ENCODE measurements around the gene WDFY4. TPM values are rescaled to one million over a fixed set of nuclear protein-coding genes. Genes with fewer than 3 reads are reported as not detected.

WDFY4 gene
- total RNA-seq, 1 donor from 2014 or later = 0.03 TPM

DNA sequence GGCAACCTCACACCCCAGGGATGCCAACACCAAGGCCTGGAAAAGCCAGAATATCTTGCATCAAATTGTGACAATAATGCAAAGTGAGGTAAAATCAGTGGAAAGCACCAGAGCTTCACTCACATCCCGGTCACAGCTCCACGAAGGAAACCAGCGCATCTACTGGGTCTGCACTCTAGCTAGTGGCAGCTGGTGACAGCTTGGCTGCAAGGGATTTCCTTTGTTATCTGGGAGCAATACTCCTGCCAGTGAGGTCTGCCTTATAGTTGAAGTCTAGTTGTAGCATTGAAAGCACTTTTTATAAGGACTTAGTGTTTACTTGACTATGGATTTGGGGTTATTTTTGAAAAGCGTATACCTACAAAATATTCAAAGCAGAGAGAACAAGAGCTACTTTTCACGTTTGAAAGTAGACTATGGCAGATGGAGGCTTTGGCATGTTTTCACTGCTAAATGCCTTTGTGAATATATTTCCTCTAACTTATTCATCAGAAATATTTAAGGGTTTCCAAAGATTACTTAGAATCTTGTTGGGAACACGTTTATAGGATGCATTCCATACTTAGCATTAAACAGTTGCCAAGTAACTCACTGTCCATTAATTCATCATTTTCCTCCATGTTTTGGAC is 26.1 kb downstream of the WDFY4 start:
- no peak for DNase-seq (ENCODE audit: low read depth)

DNA sequence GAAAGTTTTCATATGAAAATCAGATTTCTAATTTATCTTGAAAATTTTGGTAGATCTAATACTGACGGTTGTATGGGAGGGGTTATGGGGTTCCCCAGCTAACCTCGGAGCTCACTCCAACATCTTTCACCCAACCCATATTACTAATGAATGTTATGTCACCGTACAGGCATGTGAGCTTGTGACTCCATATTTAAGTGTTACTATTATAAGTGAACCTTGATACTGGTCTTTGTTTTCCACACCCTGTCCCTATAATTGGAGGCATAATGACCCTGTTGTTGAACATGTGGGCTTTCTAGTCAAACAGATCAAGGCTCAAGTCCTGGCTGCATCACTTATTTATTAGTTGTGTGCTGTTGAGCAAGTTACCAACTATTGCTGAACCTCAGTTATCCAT is 27.2 kb downstream of the WDFY4 start:
- DNase-seq (ENCODE audit: low read depth) = no peak

- DNase-seq (ENCODE audit: low read depth) = no peak
These were observed 29.4 kb downstream of the WDFY4 start for GRCh38 chr10:48714088-48714487.

GRCh38 chr10:48716416-48716815 is 31.7 kb downstream of the WDFY4 start:
- no peak for DNase-seq (ENCODE audit: low read depth)

DNA sequence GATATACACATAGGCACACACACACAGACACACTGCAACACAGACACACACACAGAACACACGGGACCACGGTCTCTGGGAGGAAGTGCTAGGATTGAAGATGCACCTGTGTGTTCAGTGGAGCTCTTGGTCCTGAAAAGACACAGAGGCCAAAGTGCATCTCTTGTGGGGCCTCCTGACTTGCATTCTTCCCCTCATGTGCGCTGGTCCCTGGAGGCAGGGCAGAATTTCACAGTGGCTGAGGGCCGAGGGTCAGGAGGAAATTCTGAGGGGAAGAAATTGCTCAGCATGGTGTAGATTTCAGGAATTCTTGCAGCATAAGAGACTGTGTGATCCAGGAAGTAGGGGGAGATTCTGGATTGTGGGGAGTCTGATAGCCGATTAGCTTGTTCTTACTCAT is 35.9 kb downstream of the WDFY4 start:
- no peak for DNase-seq (ENCODE audit: low read depth)

DNA sequence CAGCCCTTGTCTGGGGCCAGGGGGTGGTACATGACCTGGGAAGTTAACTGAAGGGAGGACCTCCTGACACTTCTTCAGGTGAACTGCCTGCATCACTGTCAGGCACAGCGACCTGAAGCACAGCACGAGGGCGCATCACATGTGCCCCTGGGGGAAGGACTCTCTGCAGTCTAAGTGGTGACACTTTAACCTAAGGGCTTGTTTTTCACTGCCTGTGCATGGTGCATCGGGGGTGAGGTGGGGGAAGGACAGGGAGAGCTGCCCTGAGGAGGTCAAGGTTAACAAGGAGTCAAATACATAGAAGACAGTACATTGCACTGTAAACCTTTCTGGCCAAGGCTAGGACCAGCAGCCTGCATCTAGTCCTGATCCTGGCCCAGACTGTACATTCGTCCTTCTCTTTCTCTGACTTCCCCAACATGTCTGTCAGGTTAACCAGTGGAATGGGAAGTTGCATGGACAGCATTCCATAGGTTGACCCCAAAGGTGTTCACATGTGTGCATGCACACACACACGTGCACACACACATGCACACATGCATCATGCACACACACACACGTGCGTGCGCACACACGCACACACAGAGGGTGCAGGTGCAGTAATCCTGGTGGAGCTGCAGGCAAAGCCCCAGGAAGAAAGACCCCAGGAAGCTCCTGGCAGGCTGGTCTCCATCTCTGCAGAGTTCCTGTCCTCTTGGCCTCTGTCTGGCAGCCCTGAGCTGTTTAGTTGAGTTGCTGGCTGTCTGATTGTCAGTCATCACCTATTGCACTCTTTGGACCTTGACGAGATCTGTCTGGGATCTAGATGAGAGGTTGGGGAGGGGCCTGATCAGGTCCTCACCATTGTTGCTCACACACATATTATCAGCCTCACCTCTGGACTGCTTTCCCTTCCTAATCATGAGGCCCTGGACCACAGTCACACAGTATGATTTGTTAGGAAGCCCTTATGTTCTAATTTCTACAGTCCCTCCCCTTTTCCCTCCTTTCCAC is 37.8 kb downstream of the WDFY4 start:
- DNase-seq (ENCODE audit: low read depth) = no peak

GRCh38 chr10:48724127-48724526 is 39.5 kb downstream of the WDFY4 start:
- peak; percentile 3 for DNase-seq (ENCODE audit: low read depth)

DNA sequence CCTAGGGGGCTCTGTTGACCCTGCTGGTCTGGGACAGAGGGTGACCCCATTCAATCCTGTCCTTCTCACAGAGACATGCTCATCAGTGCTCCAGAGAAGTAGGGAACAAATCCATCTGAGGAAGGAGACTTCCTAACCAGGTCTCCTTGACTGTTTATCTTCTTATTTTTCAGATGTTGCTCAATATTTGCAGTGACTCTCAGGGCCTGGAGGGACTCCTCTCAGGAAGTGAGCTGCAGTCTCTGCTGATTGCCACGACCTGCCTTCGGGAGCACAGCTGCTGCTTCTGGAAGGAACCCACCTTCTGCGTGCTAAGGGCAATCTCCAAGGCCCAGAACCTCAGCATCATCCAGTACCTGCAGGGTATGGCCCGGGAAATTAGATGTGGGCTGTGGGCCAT is 41.0 kb downstream of the WDFY4 start:
- DNase-seq (ENCODE audit: low read depth) = no peak

- DNase-seq (ENCODE audit: low read depth) = no peak
These were observed 43.2 kb downstream of the WDFY4 start for GRCh38 chr10:48727866-48728265.

DNA sequence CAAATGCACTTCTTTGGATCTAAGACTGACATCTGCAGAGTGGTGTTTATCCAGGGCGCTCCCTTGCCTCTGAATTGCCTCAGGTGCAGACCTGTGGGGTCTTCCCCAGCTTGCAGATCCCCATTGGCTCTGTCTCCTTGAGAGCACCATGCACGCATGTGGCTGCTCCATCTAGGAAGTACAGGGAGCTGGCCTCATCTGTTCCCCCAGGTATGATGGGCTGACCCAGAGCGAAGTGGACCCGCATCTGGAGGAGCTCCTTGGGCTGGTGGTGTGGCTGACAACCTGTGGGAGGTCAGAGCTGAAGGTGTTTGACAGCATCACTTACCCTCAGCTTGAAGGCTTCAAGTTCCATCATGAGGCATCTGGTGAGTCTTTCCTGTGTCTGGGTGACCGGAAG is 44.5 kb downstream of the WDFY4 start:
- no peak for DNase-seq (ENCODE audit: low read depth)

GRCh38 chr10:48729941-48730457 is 45.3 kb downstream of the WDFY4 start:
- DNase-seq (ENCODE audit: low read depth) = no peak

DNA sequence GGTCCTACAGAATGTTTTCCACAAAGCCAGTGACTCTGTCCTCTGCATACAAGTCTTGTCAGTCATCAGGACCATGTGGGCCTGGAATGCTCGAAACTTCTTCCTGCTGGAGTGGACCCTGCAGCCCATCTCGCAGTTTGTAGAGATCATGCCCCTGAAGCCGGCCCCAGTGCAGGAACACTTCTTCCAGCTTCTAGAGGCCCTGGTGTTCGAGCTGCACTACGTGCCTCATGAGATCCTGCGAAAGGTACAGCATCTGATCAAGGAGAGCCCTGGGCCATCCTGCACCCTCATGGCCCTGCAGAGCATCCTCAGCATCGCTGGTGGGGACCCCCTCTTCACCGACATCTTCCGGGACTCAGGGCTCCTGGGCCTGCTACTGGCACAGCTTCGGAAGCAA is 46.5 kb downstream of the WDFY4 start:
- no peak for DNase-seq (ENCODE audit: low read depth)

GRCh38 chr10:48731654-48732053 is 47.0 kb downstream of the WDFY4 start:
- no peak for DNase-seq (ENCODE audit: low read depth)

DNA sequence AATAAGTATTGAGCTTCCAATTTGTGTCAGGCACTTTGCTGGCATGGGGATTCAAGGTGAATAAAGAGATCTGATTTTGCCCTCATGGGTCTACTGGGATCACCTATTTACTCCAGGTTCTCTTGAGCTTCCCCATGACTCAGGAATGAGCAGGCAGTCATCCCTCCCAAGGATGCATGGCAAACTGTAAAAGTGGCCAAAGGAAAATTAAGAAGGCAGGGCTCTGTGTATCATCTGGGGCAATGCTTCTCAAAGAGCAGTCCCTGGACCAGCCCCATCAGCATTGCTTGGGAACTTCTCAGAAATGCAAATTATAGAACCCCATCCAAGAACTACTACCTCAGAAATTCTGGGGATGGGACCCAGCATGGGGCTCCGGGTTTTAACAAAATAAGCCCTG is 48.7 kb downstream of the WDFY4 start:
- no peak for DNase-seq (ENCODE audit: low read depth)

DNA sequence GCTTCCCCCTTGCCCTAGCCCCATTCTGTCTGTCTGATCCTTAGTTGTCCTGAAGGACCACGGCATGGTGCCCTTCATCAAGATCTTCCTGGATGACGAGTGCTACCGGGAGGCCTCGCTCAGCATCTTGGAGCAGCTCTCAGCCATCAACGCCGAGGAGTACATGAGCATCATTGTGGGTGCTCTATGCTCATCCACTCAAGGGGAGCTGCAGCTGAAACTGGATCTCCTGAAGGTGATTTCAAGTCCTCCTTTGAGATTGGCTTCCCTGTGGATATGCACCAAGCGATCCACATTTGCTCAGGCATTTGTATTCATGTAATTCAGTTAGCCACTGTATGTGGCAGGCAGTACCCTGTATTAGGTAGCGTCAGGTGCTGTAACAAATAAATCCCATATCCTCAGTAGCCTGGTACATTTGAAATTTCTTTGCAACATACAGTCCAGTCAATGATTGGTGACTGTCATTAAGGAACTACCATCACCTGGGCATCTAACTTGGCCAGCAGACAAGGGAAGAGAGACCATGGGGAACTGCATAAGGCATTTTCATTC is 51.2 kb downstream of the WDFY4 start:
- no peak for DNase-seq (ENCODE audit: low read depth)

DNA sequence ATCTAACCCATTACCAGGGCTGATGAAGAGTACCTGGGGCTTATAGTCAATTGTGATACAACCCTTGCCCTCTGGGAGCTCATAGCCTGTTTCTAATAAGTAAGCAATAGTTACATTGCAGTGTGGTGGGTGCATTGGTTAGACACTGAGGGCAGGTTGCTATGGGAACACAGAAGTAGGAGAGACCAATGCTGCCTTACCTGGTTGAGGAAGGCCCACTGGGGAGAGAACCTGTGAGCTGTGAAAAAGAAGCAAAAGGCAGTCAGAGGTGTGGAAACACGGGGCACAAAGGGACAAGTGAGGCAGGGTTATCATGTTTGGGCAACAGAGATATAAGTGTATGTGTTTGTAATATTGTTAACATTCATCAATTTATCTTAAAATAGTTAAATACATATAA is 51.9 kb downstream of the WDFY4 start:
- no peak for DNase-seq (ENCODE audit: low read depth)

- no peak for DNase-seq (ENCODE audit: low read depth)
These were observed 53.2 kb downstream of the WDFY4 start for GRCh38 chr10:48737886-48738285.

DNA sequence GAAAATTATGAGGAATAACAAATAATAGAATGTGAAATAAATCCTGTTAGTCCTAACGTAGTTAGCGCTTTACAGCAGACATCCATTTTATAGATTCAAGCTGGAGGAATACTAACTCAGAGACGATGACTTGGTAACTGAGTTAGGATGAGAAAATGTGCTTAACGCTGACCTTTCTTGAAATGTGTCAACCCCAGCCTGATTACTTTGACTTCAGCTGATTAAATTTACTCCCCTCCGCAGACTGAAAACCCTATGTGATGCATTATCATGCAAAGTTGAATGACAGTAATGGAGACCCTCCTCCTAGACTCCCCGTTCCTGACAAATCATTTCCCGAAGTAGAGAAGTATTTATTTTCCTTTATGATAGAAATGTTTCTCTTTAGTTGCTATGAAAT is 54.5 kb downstream of the WDFY4 start:
- DNase-seq (ENCODE audit: low read depth) = no peak

- no peak for DNase-seq (ENCODE audit: low read depth)
These were observed 55.5 kb downstream of the WDFY4 start for GRCh38 chr10:48740015-48740707.

- no peak for DNase-seq (ENCODE audit: low read depth)
These were observed 56.3 kb downstream of the WDFY4 start for GRCh38 chr10:48740988-48741387.
